Measurements from ENCODE around the gene PIP5K1A.

GRCh38 chr1:151293093-151293492 lies 94.7 kb downstream of the PIP5K1A start:
- no peak for TF ChIP-seq CTCF (IDR thresholded peaks at IDR 0.05; ENCODE audit: control extremely low read depth in 1 of 3, insufficient read depth in 1 of 3, low read depth in 1 of 3, low read length in 3 of 3)
- TF ChIP-seq SUZ12 (IDR thresholded peaks at IDR 0.05; ENCODE audit: low read length), result no peak
- no peak for TF ChIP-seq MAX (IDR thresholded peaks at IDR 0.05)
- TF ChIP-seq ZNF274 (IDR thresholded peaks at IDR 0.05; ENCODE audit: borderline replicate concordance, extremely low read depth, low read length), result no peak
- TF ChIP-seq USF2 (IDR thresholded peaks at IDR 0.05; ENCODE audit: low read length), result no peak
- TF ChIP-seq ATF2 (IDR thresholded peaks at IDR 0.05; ENCODE audit: low read length), result no peak
- no peak for TF ChIP-seq TAF1 (IDR thresholded peaks at IDR 0.05; ENCODE audit: low read depth, low read length)

All from H1 (cell line).